NCI-H2029 treated with DMSO at 0.1 percent for 48 hours (cell line): ENCODE data around the gene MAP7D3.
"Not testable (repeated sequence)": the region's sequence is repeated elsewhere in the genome, so short reads cannot be mapped to it uniquely, and the experiment has no call there.

ENCODE experiments used
- DNase-seq: peaks from one replicate; lab custom pipeline; 2025; lab: John Stamatoyannopoulos, UW

Gene MAP7D3

GRCh38 chrX:136182414-136182813 is 68.8 kb downstream of the MAP7D3 start:
- DNase-seq, result no peak

GRCh38 chrX:136179133-136179532 is 72.1 kb downstream of the MAP7D3 start:
- DNase-seq, result no peak

DNA sequence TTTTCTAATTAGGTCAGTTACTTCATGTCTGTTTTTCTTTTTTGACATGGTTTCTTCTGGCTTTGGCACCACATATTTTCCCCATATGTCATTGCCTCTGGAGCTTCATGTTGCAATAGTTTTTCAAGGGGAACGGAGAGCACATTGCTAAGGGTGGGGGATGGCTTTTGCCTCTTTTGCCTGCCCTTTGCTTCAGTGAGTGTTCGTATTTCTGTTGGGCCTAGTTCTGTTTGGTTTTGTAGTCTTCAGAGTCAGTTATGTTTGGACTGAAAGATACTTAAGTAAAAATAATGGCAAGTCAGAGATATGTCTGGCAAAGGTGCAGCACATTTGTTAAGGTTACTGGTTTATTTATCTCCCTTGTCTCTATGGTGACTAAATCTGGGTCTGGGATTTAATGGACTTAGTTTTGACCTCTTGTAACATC is 74.8 kb downstream of the MAP7D3 start:
- DNase-seq, result no peak

DNA sequence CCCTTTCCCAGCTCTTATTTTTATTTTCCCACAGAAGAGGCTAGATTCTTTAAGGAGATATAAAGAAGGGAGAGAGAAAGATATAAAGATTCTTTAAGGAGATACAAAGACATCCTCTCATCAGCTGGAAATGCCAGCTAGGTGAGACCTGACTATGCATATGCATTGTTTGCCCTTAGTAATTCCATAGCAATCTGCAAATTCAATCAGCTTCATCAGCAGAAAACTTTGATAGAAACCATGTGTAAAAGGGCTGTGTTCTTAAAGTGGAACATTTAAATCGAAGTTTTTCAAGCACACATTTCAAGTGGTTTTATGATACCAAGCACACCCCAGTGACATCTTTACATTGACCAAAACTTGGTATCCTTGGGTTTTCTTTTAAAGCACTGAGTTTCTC is 79.8 kb downstream of the MAP7D3 start:
- DNase-seq, result no peak

DNA sequence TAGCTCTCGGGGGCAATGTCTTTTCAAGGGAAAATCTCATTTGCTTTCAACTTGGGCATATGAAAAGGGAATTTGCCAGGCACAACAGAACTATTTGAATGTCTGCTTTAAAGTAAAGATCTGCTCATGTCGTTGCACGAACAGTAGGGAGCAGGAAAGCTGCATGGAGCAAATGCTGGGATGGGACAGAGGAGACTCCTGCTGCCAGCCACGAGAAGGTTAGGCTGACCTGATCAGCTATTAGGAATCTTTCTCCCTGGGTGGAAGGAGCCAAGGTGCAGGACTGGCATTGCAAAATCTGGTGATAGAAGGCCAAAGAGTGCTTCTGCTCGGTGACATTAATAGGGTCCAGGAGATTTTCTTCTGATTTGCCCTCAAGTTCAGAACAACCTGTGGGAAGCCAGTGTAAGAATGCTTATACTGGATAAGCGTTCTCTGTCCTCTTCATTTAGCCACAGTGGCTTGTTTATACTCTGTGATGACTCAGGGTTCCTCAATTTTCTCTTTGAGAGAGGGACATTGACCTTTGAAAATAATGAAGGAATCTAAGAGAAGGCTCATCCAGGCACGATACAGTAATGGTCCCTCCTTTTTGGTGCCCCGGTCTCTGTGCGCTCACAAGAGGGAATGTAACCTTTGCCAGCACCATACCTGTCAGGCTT is 80.9 kb downstream of the MAP7D3 start:
- no peak for DNase-seq

DNA sequence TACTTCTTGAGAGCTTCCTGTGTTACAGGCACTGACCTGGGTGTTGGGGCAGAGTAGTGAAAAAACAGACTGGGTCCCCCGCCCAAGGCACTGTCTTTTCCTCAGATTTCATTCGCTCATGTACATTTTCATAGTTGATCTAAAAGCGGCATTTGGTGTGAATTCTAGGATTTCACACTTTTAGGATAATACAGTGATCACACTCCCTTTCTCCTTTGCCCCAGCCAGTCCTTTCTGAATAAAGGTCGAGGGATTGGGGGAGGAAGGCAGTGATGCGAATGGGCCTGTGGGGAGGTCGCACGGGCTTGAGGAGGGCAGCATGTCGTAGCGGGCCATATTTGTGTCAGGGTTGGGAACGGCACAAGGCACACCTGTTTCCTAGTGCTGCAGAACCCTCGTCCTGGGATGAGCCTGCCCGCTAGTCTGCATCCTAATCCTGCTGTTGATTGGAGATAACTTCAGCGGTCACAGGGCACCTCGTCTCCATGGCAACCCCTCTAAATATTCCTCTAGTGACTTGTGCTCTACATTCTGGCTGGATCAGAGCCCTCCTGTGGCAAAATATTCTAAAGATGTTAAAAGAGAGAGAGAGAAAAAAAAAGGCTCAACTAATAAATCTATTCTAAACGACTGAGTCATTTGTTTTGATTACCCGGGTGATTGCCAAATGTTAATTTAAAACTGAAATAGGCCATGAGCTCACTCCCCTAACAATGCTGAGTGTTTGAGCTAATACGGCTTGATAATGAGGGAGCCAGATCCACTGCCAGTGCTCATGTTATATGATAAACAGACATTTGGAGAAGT is 82.1 kb downstream of the MAP7D3 start:
- no peak for DNase-seq

GRCh38 chrX:136167989-136168388 is 83.2 kb downstream of the MAP7D3 start:
- not testable (repeated sequence) for DNase-seq

DNA sequence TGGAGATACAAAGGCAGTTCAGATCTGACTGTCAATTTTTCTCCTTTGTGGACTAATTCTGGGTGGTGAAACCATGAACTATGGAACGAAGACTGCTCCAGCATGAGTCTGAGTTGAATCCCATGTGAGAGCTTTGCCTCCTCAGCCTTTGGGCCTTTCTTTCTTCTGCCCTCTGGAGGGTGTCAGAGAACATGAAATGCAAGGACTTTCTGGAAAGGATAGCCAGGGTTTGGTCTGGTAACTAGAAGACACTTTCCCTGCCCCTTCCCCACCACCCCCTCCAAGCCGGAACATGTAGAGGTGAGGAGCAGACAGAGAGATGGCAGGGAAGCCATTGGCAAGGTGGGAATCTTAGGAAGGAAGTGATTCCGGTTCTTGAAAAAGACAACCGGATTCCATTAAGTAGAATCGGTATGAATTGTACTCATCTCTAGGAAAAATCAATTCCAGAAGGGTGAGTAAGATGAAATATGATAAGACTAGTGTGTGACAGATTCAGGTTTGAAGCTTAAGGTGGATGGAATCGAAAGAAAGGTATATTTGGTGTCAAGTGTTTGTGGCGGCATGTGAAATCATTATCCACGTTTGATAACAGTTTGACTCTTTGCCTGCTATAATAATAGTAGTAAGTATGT is 84.9 kb downstream of the MAP7D3 start:
- DNase-seq, result no peak

- no peak for DNase-seq
These were observed 85.8 kb downstream of the MAP7D3 start for GRCh38 chrX:136165406-136165805.

DNA sequence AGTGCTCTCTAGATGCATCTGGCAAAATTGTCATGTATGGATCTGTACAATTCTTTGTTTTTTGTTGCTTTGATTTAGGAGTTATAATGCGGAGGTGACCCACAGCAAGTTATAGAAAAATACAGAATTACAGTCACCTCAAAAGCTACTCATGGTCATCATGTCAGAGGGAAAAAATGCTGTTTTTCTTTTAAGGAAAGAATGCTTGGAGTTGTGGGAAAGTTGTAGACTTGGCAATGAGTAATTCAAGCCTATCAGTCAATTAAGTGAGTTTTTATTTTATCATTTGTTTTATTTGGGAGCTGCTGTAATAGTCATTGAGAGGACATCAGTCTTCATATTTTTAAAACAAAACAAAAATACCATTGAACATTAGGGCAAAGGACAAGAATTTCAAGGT is 87.5 kb downstream of the MAP7D3 start:
- no peak for DNase-seq
